OCI-LY1 (cell line): Measurements from ENCODE around the gene CLK1.

Experiments
- H2AFZ ChIP-seq: fragments of 200-600 bp; sonication (generic), shearing (Covaris generic); 2 replicates; pipeline ENCODE4 v1.6.0; 2014; ENCODE audit warnings: antibody characterized with exemption, mild to moderate bottlenecking, low read length
- H3F3A ChIP-seq: fragments of 200-600 bp; sonication (generic), shearing (Covaris generic); 2 replicates; pipeline ENCODE4 v1.6.0; 2014; ENCODE audit warnings: mild to moderate bottlenecking, antibody characterized with exemption, low read length, moderate library complexity; ENCODE audit not compliant: insufficient read depth
- H3K27ac ChIP-seq: fragments of 200-600 bp; sonication (generic); 2 replicates; pipeline ENCODE4 v1.5.1; 2014; ENCODE audit warnings: low read length, mixed run types, mild to moderate bottlenecking, low read depth; ENCODE audit not compliant: poor library complexity, severe bottlenecking
- H3K27me3 ChIP-seq: fragments of 200-600 bp; sonication (generic); 2 replicates; pipeline ENCODE4 v1.6.0; 2014; ENCODE audit warnings: antibody characterized with exemption, mild to moderate bottlenecking, low read length, moderate library complexity; ENCODE audit not compliant: insufficient read depth
- H3K36me3 ChIP-seq: fragments of 200-600 bp; sonication (generic); 2 replicates; pipeline ENCODE4 v1.6.1; 2014; ENCODE audit warnings: mild to moderate bottlenecking, antibody characterized with exemption, low read length, moderate library complexity, mixed read lengths; ENCODE audit not compliant: insufficient read depth
- H3K4me1 ChIP-seq: fragments of 200-600 bp; sonication (generic); 2 replicates; pipeline ENCODE4 v1.5.1; 2014; ENCODE audit warnings: mild to moderate bottlenecking, low read length, moderate library complexity; ENCODE audit not compliant: insufficient read depth, severe bottlenecking
- H3K4me2 ChIP-seq: fragments of 200-600 bp; sonication (generic), shearing (Covaris generic); 2 replicates; pipeline ENCODE4 v1.6.1; 2014; ENCODE audit warnings: low read length
- H3K4me3 ChIP-seq: fragments of 200-600 bp; sonication (generic); 2 replicates; pipeline ENCODE4 v1.5.1; 2014; ENCODE audit warnings: low read length, low read depth, mild to moderate bottlenecking, mixed read lengths; ENCODE audit not compliant: poor library complexity, severe bottlenecking
- H3K79me2 ChIP-seq: fragments of 200-600 bp; shearing (Covaris generic); 2 replicates; pipeline ENCODE4 v1.6.1; 2016; ENCODE audit warnings: mixed run types, low read length, mixed read lengths; ENCODE audit not compliant: insufficient read depth
- H3K9ac ChIP-seq: fragments of 200-600 bp; sonication (generic), shearing (Covaris generic); 2 replicates; pipeline ENCODE4 v1.6.1; 2014; ENCODE audit warnings: mild to moderate bottlenecking, low read length, mixed read lengths
- H3K9me2 ChIP-seq: fragments of 200-600 bp; sonication (generic), shearing (Covaris generic); 2 replicates; pipeline ENCODE4 v1.6.1; 2014; ENCODE audit warnings: low read depth, mild to moderate bottlenecking, low read length, mixed read lengths
- H3K9me3 ChIP-seq: fragments of 200-600 bp; shearing (Covaris generic); 2 replicates; pipeline ENCODE4 v1.6.1; 2014; ENCODE audit warnings: low read length, mixed read lengths
- H4K20me1 ChIP-seq: fragments of 200-600 bp; sonication (generic), shearing (Covaris generic); 2 replicates; pipeline ENCODE4 v1.6.0; 2016; ENCODE audit warnings: mild to moderate bottlenecking, low read length; ENCODE audit not compliant: insufficient read depth
- EZH2 ChIP-seq: fragments of 200-600 bp; sonication (generic), shearing (Covaris generic); IDR thresholded peaks from 2 replicates; pipeline ENCODE4 v1.8.0; 2017; ENCODE audit warnings: borderline replicate concordance, mixed run types, mild to moderate bottlenecking, antibody characterized with exemption, low read length, moderate library complexity, mixed read lengths
- TF ChIP-seq, protein P1 (sequence below): fragments of 200-600 bp; sonication (generic), shearing (Covaris generic); IDR thresholded peaks from 2 replicates; pipeline ENCODE4 v1.5.1; 2017; ENCODE audit warnings: mild to moderate bottlenecking, antibody characterized with exemption, low read length, moderate library complexity, mixed read lengths

CLK1 gene

GRCh38 chr2:200834701-200835100 is 29.8 kb downstream of the CLK1 start:
- H3K4me3 ChIP-seq = no peak overlapping the region
- no peak overlapping the region for H3K27ac ChIP-seq
- no peak overlapping the region for H2AFZ ChIP-seq
- H4K20me1 ChIP-seq = no peaks in the 10 kb centered on the region
- no peaks in the 10 kb centered on the region for H3K4me1 ChIP-seq
- no peaks in the 10 kb centered on the region for H3K9me2 ChIP-seq
- TF ChIP-seq EZH2 = no peak
- no peak overlapping the region for H3K4me2 ChIP-seq
- H3K9me3 ChIP-seq = peaks cover 10% of the 10 kb centered on the region; the same call in 1 of the 2 replicates
- no peaks in the 10 kb centered on the region for H3K79me2 ChIP-seq
- H3K27me3 ChIP-seq = no peaks in the 10 kb centered on the region
- H3K9ac ChIP-seq = no peak overlapping the region
- H3F3A ChIP-seq = no peaks in the 10 kb centered on the region
- no peaks in the 10 kb centered on the region for H3K36me3 ChIP-seq

- Histone ChIP-seq H3K4me1 (no peaks in the 10 kb centered on the region), H2AFZ (no peak overlapping the region), H3K9ac (no peak overlapping the region), H3F3A (peaks cover 2% of the 10 kb centered on the region; the same call in 1 of the 2 replicates), H4K20me1 (no peaks in the 10 kb centered on the region), H3K27me3 (no peaks in the 10 kb centered on the region), H3K27ac (no peak overlapping the region), H3K9me2 (no peaks in the 10 kb centered on the region), H3K9me3 (no peaks in the 10 kb centered on the region), H3K4me2 (no peak overlapping the region), H3K79me2 (no peaks in the 10 kb centered on the region), H3K4me3 (no peak overlapping the region), H3K36me3 (peaks cover 11% of the 10 kb centered on the region; the same call in 1 of the 2 replicates)
- TF ChIP-seq, protein P1, sequence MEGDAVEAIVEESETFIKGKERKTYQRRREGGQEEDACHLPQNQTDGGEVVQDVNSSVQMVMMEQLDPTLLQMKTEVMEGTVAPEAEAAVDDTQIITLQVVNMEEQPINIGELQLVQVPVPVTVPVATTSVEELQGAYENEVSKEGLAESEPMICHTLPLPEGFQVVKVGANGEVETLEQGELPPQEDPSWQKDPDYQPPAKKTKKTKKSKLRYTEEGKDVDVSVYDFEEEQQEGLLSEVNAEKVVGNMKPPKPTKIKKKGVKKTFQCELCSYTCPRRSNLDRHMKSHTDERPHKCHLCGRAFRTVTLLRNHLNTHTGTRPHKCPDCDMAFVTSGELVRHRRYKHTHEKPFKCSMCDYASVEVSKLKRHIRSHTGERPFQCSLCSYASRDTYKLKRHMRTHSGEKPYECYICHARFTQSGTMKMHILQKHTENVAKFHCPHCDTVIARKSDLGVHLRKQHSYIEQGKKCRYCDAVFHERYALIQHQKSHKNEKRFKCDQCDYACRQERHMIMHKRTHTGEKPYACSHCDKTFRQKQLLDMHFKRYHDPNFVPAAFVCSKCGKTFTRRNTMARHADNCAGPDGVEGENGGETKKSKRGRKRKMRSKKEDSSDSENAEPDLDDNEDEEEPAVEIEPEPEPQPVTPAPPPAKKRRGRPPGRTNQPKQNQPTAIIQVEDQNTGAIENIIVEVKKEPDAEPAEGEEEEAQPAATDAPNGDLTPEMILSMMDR = no peak
- TF ChIP-seq EZH2 = no peak
These were observed 35.2 kb downstream of the CLK1 start for GRCh38 chr2:200829258-200829655.

GRCh38 chr2:200828572-200829257 is 35.7 kb downstream of the CLK1 start:
- TF ChIP-seq EZH2 = no peak
- TF ChIP-seq, protein P1 = no peak
- H3K4me2 ChIP-seq = no peak overlapping the region
- no peak overlapping the region for H3K27ac ChIP-seq
- H3K27me3 ChIP-seq = no peaks in the 10 kb centered on the region
- no peaks in the 10 kb centered on the region for H3K4me1 ChIP-seq
- H4K20me1 ChIP-seq = no peaks in the 10 kb centered on the region
- no peaks in the 10 kb centered on the region for H3K79me2 ChIP-seq
- H3K36me3 ChIP-seq = peaks cover 16% of the 10 kb centered on the region; the same call in 1 of the 2 replicates
- H3K4me3 ChIP-seq = no peak overlapping the region
- H3K9ac ChIP-seq = no peak overlapping the region
- H2AFZ ChIP-seq = no peak overlapping the region
- no peaks in the 10 kb centered on the region for H3K9me3 ChIP-seq
- H3F3A ChIP-seq = peaks cover 3% of the 10 kb centered on the region; the same call in 1 of the 2 replicates
- no peaks in the 10 kb centered on the region for H3K9me2 ChIP-seq

DNA sequence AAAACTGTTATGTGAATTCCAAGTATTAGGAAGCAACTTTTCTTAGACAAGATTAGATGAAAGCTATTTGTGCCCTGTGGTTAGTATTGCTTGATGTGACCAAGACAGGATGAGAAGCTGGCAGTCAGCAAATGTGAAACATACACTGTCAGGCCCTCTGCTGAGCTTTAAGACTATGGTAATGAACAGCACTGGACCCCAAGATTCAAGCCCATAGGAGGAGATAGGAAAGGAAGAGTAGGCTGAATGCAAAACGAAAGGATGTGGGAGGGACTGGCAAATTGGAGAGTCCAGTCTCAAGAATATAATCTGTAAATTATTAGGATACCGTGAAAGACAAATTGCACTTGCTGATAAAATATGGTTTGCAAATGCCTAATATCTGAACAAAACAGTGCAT is 36.4 kb downstream of the CLK1 start:
- peaks cover 3% of the 10 kb centered on the region; the same call in 1 of the 2 replicates for H3F3A ChIP-seq
- TF ChIP-seq EZH2 = no peak
- TF ChIP-seq, protein P1 = no peak

More for the DNA sequence above, 36.4 kb downstream of the CLK1 start:
- Histone ChIP-seq H3K4me2 (no peak overlapping the region), H3K4me1 (no peaks in the 10 kb centered on the region), H3K4me3 (no peak overlapping the region), H3K9ac (no peak overlapping the region), H3K27ac (no peak overlapping the region), H3K79me2 (no peaks in the 10 kb centered on the region), H3K9me3 (no peaks in the 10 kb centered on the region), H3K9me2 (no peaks in the 10 kb centered on the region), H3K36me3 (peaks cover 18% of the 10 kb centered on the region; the same call in 1 of the 2 replicates), H3K27me3 (no peaks in the 10 kb centered on the region), H4K20me1 (no peaks in the 10 kb centered on the region), H2AFZ (no peak overlapping the region)
